Suprapubic skin (tissue), 4 donors: ENCODE results near the gene SUPT6H. TPM values are rescaled to one million over a fixed set of nuclear protein-coding genes. Genes with fewer than 3 reads are reported as not detected.

Experiments
- DNase-seq, 2 donors: peaks; one replicate each; pipeline ENCODE4 v3.0.0-alpha.2; 2019; ENCODE audit warnings: low spot score in 2 of 2
- H3K27ac ChIP-seq: fragments of 200-600 bp; sonication (generic); one replicate; pipeline ENCODE4 v1.5.1; 2019
- H3K27me3 ChIP-seq: fragments of 200-600 bp; sonication (generic); one replicate; pipeline ENCODE4 v1.5.1; 2019
- H3K36me3 ChIP-seq: fragments of 200-600 bp; sonication (generic); one replicate; pipeline ENCODE4 v1.5.1; 2019
- H3K4me1 ChIP-seq: fragments of 200-600 bp; sonication (generic); one replicate; pipeline ENCODE4 v1.5.1; 2019
- H3K4me3 ChIP-seq: fragments of 200-600 bp; sonication (generic); one replicate; pipeline ENCODE4 v1.5.1; 2019; ENCODE audit warnings: mild to moderate bottlenecking
- H3K9me3 ChIP-seq: fragments of 200-600 bp; sonication (generic); one replicate; pipeline ENCODE4 v1.5.1; 2019
- EP300 ChIP-seq: sonication (generic); formaldehyde crosslinking; IDR thresholded peaks from one replicate; pipeline ENCODE4 v1.6.1; 2017; ENCODE audit warnings: antibody characterized with exemption
- POLR2A ChIP-seq, 2 donors: fragments of 450-650 bp; IDR thresholded peaks; one replicate each; pipeline ENCODE4 v1.6.1; 2017; ENCODE audit warnings: antibody characterized with exemption in 2 of 2, mild to moderate bottlenecking in 2 of 2, moderate library complexity in 2 of 2
- POLR2AphosphoS5 ChIP-seq, 3 donors: sonication (generic); formaldehyde crosslinking; IDR thresholded peaks; one replicate each; pipeline ENCODE4 v1.6.1; 2017; ENCODE audit warnings: antibody characterized with exemption in 3 of 3
- WGBS: methylation state at CpG from one replicate; pipeline ENCODE4 v1.1.5; 2018; 5-methylcytosine and 5-hydroxymethylcytosine counted together
- total RNA-seq, 4 donors: library from RNA; depleted of rRNA; stranded (reverse); fragments of >200 nt; gene quantifications; one replicate each; pipeline ENCODE4 v1.1.0, GENCODE V29; 2016
- TF ChIP-seq, protein P1 (sequence below), 2 donors: fragments of 200-600 bp in 1 of 2; fragments of 450-650 bp in 1 of 2; sonication (generic) in 1 of 2; IDR thresholded peaks; one replicate each; pipeline ENCODE4 v1.5.1; 2016 to 2019; ENCODE audit warnings: antibody characterized with exemption in 2 of 2, mild to moderate bottlenecking in 1 of 2, moderate library complexity in 1 of 2

SUPT6H gene
- total RNA-seq, 4 donors from 2014 or later: 41.1 to 123 (median 57.2) TPM

DNA sequence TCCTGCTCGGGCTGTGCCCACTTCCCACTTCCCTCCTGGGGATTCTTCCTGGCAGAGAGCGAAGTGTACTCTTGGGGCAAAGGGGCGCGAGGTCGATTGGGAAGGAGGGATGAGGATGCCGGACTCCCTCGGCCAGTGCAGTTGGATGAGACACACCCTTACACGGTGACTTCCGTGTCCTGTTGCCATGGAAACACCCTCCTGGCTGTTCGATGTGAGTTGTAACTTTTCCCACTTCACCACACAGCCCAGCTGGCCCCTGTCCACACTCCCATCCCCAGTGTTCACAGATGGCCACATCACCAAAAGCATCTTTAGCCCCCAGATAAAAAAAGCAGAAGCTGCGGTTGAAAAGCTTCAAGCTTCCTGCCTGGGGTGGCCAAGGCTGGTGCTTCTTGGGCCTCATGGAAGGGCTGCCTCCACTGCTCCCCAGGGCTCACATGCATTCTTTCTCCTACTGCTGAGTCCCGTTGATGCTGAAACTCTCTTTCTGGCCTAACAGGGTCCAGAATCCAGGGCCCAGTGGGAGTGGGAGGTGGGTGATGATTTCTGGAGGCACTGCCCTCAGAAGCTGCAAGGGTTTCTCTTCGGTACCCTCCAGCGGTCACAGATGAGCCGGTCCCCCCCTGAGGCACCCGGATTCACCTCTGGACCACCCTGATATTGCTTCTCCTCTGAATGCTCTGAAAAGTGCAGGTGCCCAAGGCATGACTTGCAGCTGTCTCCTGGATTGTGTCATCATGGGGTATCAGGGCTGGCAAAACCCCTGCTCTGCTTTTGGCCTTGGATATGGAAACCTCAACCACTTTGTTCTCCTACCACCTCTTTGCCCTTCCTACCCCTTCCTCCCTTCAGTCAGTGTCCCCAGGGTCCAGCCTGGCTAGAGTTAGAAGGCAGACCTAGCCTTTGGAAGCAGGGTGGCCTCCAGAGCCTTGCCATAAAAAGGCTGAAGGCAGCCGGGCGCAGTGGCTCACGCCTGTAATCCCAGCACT is 79.6 kb downstream of the SUPT6H start:
- WGBS: 77% methylated on average over 19 of the region's 19 CpGs
- Histone ChIP-seq H3K27me3 (no peaks in the 10 kb centered on the region), H3K27ac (no peak overlapping the region), H3K9me3 (no peaks in the 10 kb centered on the region), H3K4me1 (peaks cover 55% of the 10 kb centered on the region), H3K4me3 (no peak overlapping the region), H3K36me3 (no peaks in the 10 kb centered on the region)
- no peak for DNase-seq
- TF ChIP-seq, protein P1, sequence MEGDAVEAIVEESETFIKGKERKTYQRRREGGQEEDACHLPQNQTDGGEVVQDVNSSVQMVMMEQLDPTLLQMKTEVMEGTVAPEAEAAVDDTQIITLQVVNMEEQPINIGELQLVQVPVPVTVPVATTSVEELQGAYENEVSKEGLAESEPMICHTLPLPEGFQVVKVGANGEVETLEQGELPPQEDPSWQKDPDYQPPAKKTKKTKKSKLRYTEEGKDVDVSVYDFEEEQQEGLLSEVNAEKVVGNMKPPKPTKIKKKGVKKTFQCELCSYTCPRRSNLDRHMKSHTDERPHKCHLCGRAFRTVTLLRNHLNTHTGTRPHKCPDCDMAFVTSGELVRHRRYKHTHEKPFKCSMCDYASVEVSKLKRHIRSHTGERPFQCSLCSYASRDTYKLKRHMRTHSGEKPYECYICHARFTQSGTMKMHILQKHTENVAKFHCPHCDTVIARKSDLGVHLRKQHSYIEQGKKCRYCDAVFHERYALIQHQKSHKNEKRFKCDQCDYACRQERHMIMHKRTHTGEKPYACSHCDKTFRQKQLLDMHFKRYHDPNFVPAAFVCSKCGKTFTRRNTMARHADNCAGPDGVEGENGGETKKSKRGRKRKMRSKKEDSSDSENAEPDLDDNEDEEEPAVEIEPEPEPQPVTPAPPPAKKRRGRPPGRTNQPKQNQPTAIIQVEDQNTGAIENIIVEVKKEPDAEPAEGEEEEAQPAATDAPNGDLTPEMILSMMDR (IDR thresholded peaks at IDR 0.05): no peak
- TF ChIP-seq POLR2A (IDR thresholded peaks at IDR 0.05): no peak
- no peak for TF ChIP-seq EP300
- no peak for TF ChIP-seq POLR2AphosphoS5 (IDR thresholded peaks at IDR 0.05)

- Histone ChIP-seq H3K36me3 (peaks cover 11% of the 10 kb centered on the region), H3K9me3 (no peaks in the 10 kb centered on the region), H3K4me1 (peaks cover 72% of the 10 kb centered on the region), H3K27ac (peak within 1 kb of the TSS; percentile 95), H3K27me3 (no peaks in the 10 kb centered on the region), H3K4me3 (peak within 1 kb of the TSS; percentile 68)
- TF ChIP-seq POLR2A (IDR thresholded peaks at IDR 0.05) (peak; percentile 92), EP300 (no peak)
- TF ChIP-seq, protein P1 (IDR thresholded peaks at IDR 0.05): peak in 1 of 2 donors; percentile 22
- DNase-seq: peak in 1 of 2 donors; percentile 88
- whole genome bisulfite sequencing: 2% methylated on average over 9 of the region's 70 CpGs
Observed at GRCh38 chr17:28743243-28744103, 81.5 kb downstream of the SUPT6H start, which contains the start of gene TRAF4. TRAF4 (plus strand) TSS chr17:28744011; CDS start chr17:28744113, 102 bp downstream.

DNA sequence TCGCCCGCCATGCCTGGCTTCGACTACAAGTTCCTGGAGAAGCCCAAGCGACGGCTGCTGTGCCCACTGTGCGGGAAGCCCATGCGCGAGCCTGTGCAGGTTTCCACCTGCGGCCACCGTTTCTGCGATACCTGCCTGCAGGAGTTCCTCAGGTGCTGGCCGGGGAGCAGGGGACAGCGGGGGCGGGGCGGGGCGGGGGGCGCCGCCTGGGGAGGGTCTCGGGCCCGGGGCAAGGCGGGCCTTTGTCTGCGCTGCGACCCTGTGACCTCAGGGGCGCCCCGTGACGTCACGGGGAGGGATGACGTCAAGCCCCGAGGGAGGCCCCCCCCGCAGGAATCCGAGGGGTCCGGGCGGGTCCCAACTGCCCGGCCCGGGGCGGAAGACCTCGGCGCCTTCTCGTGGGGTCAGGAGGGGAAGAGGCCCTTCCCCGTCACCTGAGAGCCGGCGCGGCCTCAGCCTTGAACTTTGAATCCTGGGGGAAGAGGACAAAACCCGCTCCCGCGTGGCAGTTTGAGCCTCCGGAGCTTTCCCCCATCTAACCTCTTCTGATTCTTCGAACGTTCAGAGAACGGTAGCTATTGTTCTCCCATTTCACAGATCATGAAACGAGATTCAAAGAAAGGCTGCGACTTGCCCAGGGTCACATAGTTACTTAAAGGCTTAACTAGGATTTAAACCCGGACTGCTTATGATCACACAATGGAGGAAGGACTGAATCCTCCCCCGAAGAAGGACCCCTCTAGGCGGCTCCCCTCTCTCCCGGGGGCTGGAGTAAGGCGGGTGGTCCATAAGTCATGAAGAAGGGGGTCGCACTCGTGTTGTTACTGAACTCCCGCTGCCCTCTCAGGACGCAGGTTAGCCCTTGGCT is 82.3 kb downstream of the SUPT6H start:
- TF ChIP-seq, protein P1 (IDR thresholded peaks at IDR 0.05): no peak
- TF ChIP-seq EP300 (no peak), POLR2AphosphoS5 (IDR thresholded peaks at IDR 0.05) (no peak), POLR2A (IDR thresholded peaks at IDR 0.05) (no peak)
- Histone ChIP-seq H3K4me3 (peak overlapping the region; percentile 68), H3K36me3 (peaks cover 19% of the 10 kb centered on the region), H3K4me1 (peaks cover 76% of the 10 kb centered on the region), H3K27me3 (no peaks in the 10 kb centered on the region), H3K9me3 (no peaks in the 10 kb centered on the region), H3K27ac (peak overlapping the region; percentile 95)
- DNase-seq: no peak
- under 1% methylated on average over 22 of the region's 61 CpGs for WGBS

DNA sequence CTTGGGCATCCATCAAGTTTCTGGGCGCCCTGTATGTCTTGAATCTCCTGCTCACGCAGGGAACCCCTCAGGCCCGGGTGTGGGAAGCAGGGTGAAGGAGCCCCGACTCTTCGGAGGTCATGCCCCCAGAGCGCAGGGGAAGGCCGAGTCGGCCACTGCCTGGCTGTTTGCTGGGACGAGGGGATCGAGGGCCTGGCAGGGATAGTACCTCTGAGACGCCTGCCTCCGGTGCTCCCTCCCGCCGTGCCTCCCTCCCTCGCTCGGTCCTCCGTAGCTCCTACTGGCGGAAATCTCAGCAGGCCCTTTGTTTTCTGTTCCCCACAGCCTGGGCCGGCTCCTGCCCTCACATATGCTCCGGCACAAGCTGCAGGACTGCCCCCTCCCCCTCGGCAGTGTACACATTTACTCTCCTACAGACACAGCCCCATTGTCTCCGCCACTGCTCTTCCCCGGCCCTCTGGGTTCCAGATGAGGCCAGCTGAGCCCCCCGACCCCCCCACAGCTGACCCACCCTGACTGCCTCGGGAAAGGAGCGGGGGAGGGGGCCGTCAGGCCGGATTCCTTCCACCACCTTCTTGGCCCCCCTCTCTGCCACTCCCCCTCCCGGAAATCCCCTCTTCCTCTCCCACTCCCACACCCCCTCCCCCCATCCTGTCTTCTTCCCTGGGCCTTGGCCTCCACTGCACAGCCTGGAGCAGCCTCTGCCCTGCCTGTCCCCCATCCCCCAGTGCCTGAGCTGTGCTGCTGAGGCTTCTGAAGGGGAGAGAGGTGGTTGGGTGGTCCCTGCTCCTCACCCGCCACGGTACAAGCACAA is 83.2 kb downstream of the SUPT6H start:
- Histone ChIP-seq H3K4me3 (peak overlapping the region; percentile 68), H3K4me1 (peaks cover 83% of the 10 kb centered on the region)
- WGBS: 7% methylated on average over 22 of the region's 31 CpGs

More for the DNA sequence above, 83.2 kb downstream of the SUPT6H start:
- Histone ChIP-seq H3K36me3 (peaks cover 23% of the 10 kb centered on the region), H3K9me3 (no peaks in the 10 kb centered on the region), H3K27me3 (no peaks in the 10 kb centered on the region), H3K27ac (peak overlapping the region; percentile 95)
- DNase-seq: no peak
- no peak for TF ChIP-seq POLR2A (IDR thresholded peaks at IDR 0.05)
- no peak for TF ChIP-seq POLR2AphosphoS5 (IDR thresholded peaks at IDR 0.05)
- TF ChIP-seq EP300: no peak
- TF ChIP-seq, protein P1 (IDR thresholded peaks at IDR 0.05): no peak
